GM18861 (cell line): ENCODE results near the gene RAB33B.

ENCODE experiments used
- ATAC-seq: cut with Tn5 transposase; IDR thresholded peaks from one replicate; pipeline ENCODE4 v1.9.1; 2021; ENCODE audit not compliant: unreplicated experiment

RAB33B gene

GRCh38 chr4:139503622-139504166, 49.8 kb downstream of the RAB33B start:
- no peak for ATAC-seq

GRCh38 chr4:139506774-139507173, 52.9 kb downstream of the RAB33B start:
- no peak for ATAC-seq

GRCh38 chr4:139508581-139509237, 54.8 kb downstream of the RAB33B start:
- ATAC-seq: no peak

GRCh38 chr4:139509727-139510410, 55.9 kb downstream of the RAB33B start:
- peak; percentile 43 for ATAC-seq

GRCh38 chr4:139511320-139511719, 57.4 kb downstream of the RAB33B start:
- no peak for ATAC-seq

GRCh38 chr4:139514382-139515059, 60.6 kb downstream of the RAB33B start:
- no peak for ATAC-seq

- no peak for ATAC-seq
These were observed 61.6 kb downstream of the RAB33B start for GRCh38 chr4:139515531-139515958.

GRCh38 chr4:139521754-139522401, 68.0 kb downstream of the RAB33B start:
- no peak for ATAC-seq

GRCh38 chr4:139522457-139522856, 68.5 kb downstream of the RAB33B start:
- no peak for ATAC-seq

- ATAC-seq: no peak
These were observed 69.2 kb downstream of the RAB33B start for GRCh38 chr4:139523076-139523475.

- ATAC-seq: no peak
These were observed 70.2 kb downstream of the RAB33B start for GRCh38 chr4:139524062-139524631.

- no peak for ATAC-seq
These were observed 71.5 kb downstream of the RAB33B start for GRCh38 chr4:139525414-139525813.
